GM12872 (cell line): ENCODE data around the gene STAMBPL1.

Experiments used
- TF ChIP-seq, protein P1 (sequence below): IDR thresholded peaks from 3 replicates; pipeline ENCODE4 v1.5.1; 2011; ENCODE audit warnings: low read depth, mild to moderate bottlenecking, low read length, moderate library complexity; ENCODE audit not compliant: insufficient read depth

STAMBPL1 gene

GRCh38 chr10:88961266-88961665 is 81.2 kb downstream of the STAMBPL1 start:
- TF ChIP-seq, protein P1, sequence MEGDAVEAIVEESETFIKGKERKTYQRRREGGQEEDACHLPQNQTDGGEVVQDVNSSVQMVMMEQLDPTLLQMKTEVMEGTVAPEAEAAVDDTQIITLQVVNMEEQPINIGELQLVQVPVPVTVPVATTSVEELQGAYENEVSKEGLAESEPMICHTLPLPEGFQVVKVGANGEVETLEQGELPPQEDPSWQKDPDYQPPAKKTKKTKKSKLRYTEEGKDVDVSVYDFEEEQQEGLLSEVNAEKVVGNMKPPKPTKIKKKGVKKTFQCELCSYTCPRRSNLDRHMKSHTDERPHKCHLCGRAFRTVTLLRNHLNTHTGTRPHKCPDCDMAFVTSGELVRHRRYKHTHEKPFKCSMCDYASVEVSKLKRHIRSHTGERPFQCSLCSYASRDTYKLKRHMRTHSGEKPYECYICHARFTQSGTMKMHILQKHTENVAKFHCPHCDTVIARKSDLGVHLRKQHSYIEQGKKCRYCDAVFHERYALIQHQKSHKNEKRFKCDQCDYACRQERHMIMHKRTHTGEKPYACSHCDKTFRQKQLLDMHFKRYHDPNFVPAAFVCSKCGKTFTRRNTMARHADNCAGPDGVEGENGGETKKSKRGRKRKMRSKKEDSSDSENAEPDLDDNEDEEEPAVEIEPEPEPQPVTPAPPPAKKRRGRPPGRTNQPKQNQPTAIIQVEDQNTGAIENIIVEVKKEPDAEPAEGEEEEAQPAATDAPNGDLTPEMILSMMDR, result no peak

DNA sequence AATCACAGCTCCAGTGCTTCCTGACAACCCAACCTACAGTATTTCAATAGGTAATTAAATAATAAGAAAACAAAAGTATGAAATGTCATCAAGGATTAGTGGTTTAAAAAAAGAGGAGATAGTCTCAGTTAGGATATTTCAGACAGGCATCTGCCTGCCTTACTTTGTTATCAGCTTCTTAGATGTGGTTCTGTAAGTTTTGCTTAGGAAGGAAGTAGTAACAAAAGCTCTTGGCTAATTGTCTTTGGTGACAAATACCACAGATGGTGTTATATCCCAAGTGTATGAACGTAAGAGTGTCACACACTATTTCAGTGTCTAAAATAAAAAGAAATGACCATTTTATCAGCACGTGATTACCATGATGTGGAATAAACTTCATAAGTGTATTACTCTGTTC is 82.3 kb downstream of the STAMBPL1 start:
- TF ChIP-seq, protein P1, result no peak

GRCh38 chr10:88963318-88963717 is 83.3 kb downstream of the STAMBPL1 start:
- TF ChIP-seq, protein P1, result no peak

DNA sequence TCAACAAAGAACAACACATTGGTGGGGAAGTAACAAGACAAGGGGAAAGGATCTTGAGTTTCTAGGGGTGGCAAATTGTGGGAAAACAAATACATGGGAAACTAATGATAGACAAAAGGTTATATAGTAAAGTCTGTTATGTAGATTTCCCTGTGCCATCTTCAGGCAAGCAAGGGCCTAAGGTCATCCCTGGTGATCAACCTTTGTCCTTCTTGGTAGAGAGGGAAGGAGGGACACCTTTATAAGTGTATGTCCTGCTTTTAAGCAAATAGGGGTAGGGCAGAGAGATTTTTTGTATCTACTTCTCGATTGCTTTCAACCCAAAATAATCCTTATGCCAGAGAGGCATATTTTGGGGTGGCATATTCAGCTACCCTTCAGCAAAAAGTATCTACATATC is 84.3 kb downstream of the STAMBPL1 start:
- TF ChIP-seq, protein P1, result no peak

DNA sequence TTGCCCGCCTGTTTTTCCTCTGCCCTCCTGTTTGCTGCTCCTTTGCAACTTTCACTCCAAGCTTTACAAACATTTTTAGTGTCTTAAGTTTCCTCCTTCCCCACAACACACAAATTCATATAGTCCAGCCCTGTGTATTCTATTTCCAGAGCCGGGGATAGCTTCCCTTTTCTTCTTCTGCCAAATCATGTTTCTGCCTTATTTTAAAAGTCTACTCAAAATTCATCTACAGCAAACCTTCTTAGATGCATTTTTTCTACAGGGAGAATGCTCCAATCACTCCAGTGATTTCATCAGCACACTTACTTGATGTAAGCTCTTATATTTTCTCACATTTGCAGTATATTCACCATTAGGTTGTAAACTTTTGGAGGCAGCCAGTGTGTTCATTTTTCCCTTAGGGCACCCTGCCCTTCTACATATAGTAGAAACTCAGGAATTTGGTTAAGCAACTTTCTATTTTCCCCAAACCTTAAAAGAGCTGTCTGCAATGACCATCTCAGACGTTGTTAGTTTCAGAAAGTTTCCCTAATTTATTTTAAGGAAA is 84.9 kb downstream of the STAMBPL1 start:
- TF ChIP-seq, protein P1, result no peak

DNA sequence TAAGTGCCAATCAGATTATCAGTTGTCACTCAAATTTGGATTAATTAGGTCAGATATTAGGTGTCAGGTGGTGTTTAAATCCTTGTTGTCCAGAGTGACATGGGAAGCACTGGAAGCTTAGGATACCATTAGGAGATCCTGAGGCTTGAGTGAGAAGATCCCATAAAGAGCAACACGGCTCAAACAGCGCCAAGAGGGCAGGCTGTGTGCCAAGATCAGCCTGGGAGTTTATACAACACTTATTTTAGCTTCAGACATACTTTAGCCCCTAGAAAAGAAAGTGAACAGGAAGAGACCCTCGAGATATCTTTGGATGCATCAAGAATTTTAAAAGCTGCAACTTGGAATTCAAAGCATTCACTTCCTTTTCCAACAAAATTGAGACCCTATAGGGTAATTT is 86.8 kb downstream of the STAMBPL1 start:
- TF ChIP-seq, protein P1, result no peak

GRCh38 chr10:88968391-88968790 is 88.3 kb downstream of the STAMBPL1 start:
- TF ChIP-seq, protein P1, result no peak
